Stimulated activated naive CD8-positive, alpha-beta T cell treated with anti-CD3 and anti-CD28 coated beads, Interleukin-15, amount 100 ng/mL, for 72 hours (primary cell): ENCODE data around the gene TMOD4.
"Not testable (repeated sequence)": the region's sequence is repeated elsewhere in the genome, so short reads cannot be mapped to it uniquely, and the experiment has no call there.

Experiments
- ATAC-seq: fragments of 150-1000 bp; cut with Tn5 transposase; 2 replicates; pipeline ENCODE4 v1.10.0; 2021; ENCODE audit warnings: mild to moderate bottlenecking, moderate library complexity
- DNase-seq, 2 donors: peaks; one replicate each; pipeline ENCODE4 v3.0.0; 2021 to 2022
- H3K27ac Mint-ChIP-seq, 2 donors: one replicate each; pipeline ENCODE4 v1.8.0; 2022; ENCODE audit warnings: mild to moderate bottlenecking in 2 of 2, mixed read lengths in 2 of 2, moderate library complexity in 2 of 2
- H3K27me3 Mint-ChIP-seq: one replicate; pipeline ENCODE4 v1.8.0; 2022; ENCODE audit warnings: mixed read lengths
- H3K4me1 Mint-ChIP-seq: one replicate; pipeline ENCODE4 v1.8.0; 2022; ENCODE audit warnings: mild to moderate bottlenecking, mixed read lengths
- H3K4me3 Mint-ChIP-seq, 2 donors: one replicate each; pipeline ENCODE4 v1.8.0; 2022; ENCODE audit warnings: mild to moderate bottlenecking in 2 of 2, mixed read lengths in 2 of 2, moderate library complexity in 1 of 2
- H3K9me3 Mint-ChIP-seq, 2 donors: one replicate each; pipeline ENCODE4 v1.8.0; 2022; ENCODE audit warnings: mixed read lengths in 2 of 2

Gene TMOD4

DNA sequence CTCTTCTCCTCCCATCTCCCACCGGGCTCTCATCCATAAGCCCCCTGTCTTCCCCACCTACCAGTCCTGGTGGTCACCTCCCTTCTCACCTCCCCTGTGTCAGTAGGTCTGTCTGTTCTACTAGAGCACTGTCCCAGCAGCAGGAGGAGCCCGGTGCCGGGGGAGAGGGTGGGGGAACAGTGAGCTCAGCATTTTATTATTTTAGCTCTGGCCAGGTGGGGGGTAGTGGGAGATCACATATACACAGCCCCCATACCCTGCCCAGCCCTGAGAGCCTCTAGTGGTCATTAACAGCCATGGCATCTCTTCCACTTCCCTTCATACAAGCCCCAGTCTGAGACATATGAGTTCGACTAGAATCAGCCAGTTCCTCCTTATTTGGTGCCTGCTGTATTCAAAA lies at the start of gene TMOD4:
TMOD4 (minus strand) TSS at position 119 of the 400 bp plus-strand sequence. CDS start 1,106 bp downstream, outside the sequence.
- Mint-ChIP-seq H3K4me3 (no peak within 1 kb of the TSS), H3K4me1 (peaks cover 12% of the 10 kb centered on the region), H3K27me3 (no peaks in the 10 kb centered on the region), H3K27ac (peak within 1 kb of the TSS; percentile 14 to 82), H3K9me3 (no peaks in the 10 kb centered on the region)
- DNase-seq (no peak), ATAC-seq (peak; percentile 84)

DNA sequence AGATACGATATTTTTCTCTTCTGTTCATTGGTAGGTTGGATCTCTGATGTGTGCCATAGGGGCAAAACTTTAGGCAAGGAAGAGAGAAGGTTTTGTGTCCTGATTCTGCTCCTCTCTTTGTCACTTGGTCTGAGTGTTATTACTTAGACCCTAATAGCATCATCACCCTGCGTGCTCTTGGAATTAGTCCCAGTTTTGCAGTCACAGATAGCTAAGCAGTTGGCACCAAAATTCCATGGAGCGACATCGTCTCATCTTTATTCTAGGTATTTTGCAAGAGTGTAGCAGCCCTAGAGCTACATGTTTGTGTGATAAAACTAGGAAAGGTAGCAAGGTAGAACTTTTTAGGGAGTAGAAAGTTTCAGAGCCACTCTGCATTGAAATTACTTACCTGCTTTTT lies 46.3 kb upstream of the TMOD4 start:
- no peak overlapping the region for H3K27ac Mint-ChIP-seq
- no peaks in the 10 kb centered on the region for H3K27me3 Mint-ChIP-seq
- DNase-seq, result no peak

DNA sequence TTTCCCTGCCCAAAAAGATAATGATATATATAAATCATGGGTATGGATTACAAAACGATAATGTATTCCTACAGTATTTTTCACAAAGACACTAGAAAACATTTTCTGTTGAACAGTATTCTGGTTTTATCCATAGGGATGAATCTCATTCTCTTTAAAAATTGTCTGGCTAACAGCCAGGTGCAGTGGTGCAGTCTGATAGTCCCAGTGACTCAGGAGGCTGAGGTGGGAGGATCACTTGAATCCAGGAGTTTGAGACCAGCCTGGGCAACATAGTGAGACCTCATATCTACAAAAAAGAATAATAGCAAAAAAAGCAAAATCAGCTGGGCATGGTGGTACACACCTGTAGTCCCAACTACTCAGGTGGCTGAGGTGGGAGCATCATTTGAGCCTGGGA lies 45.8 kb upstream of the TMOD4 start:
- no peak overlapping the region for H3K27ac Mint-ChIP-seq
- no peaks in the 10 kb centered on the region for H3K27me3 Mint-ChIP-seq
- no peak overlapping the region for H3K4me3 Mint-ChIP-seq
- H3K4me1 Mint-ChIP-seq, result peaks cover 9% of the 10 kb centered on the region
- DNase-seq (no peak), ATAC-seq (no peak)
- no peaks in the 10 kb centered on the region for H3K9me3 Mint-ChIP-seq

More for the DNA sequence above, 46.3 kb upstream of the TMOD4 start:
- peaks cover 8% of the 10 kb centered on the region for H3K4me1 Mint-ChIP-seq
- H3K4me3 Mint-ChIP-seq, result no peak overlapping the region
- ATAC-seq, result no peak
- H3K9me3 Mint-ChIP-seq, result no peaks in the 10 kb centered on the region

DNA sequence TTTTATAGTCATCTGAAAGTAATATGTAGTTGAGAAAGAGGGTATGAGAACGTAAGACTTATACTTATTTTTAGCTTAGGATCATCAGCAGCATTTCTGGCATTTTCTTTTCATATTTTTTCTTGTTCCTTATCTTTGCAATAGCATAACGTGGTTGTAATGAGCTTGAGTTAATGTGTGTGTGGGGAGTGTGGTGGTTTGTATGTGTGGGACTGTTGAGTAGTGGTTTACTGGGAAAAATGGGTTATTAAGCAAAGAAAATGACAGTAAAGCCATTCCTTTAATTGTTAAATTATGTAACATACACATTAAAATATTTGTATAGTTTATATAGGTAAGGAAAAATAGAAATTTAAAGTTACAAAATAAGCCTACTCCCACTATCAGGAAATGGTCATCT lies 37.8 kb upstream of the TMOD4 start:
- Mint-ChIP-seq H3K9me3 (no peaks in the 10 kb centered on the region), H3K27me3 (no peaks in the 10 kb centered on the region), H3K27ac (peak overlapping the region in 1 of 2 donors; percentile 11), H3K4me1 (peaks cover 40% of the 10 kb centered on the region), H3K4me3 (no peak overlapping the region)
- DNase-seq (no peak), ATAC-seq (no peak)

DNA sequence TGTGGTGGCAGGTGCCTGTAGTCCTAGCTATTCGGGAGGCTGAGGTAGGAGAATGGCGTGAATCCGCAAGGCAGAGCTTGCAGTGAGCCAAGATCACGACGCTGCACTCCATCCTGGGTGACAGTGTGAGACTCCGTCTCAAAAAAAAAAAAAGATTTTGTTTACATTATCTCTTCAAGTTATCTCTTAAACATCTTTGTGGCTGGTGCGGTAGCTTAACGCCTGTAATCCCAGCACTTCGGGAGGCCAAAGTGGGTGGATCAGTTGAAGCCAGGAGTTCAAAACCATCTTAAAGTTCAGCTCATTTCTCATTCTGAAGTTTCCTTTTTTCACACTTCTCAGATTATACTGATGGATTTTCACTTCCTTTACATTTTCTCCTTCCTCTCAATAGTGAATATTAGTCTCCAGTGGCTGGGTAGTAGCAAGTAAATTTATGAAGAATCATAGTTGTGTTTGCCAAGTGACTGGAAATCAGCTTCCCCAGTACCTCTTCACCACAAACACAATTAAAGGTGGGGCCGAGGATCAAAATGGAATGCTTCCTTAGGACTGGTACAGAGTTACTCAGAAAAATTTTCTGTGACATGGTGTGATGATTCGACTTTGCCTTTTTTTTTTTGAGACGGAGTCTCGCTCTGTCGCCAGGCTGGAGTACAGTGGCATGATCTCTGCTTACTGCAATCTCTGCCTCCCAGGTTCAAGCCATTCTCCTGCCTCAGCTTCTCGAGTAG lies 36.4 kb upstream of the TMOD4 start:
- H3K4me1 Mint-ChIP-seq, result peaks cover 40% of the 10 kb centered on the region
- H3K4me3 Mint-ChIP-seq, result peak overlapping the region in 1 of 2 donors; percentile 33
- DNase-seq (no peak), ATAC-seq (no peak)
- no peaks in the 10 kb centered on the region for H3K27me3 Mint-ChIP-seq
- peak overlapping the region; percentile 42 to 64 for H3K27ac Mint-ChIP-seq
- H3K9me3 Mint-ChIP-seq, result no peaks in the 10 kb centered on the region

DNA sequence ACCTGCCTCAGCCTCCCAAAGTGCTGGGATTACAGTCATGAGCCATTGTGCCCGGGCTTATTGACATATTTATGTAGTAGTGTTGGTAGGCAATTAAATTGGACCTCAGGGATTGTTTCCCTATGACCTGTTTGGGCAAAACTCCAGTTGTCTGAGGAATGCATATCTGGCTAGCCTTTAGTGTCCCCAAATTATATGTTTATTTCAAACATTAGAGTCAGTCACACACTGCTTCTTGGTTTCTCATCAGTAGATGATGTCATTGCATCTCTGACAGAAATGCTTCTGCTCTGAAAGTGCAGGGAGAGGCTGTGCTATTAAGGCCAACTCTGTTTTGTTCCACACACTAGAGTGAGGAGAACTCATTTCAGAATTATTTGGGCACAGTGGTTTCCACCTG lies 35.0 kb upstream of the TMOD4 start:
- H3K27ac Mint-ChIP-seq, result peak overlapping the region in 1 of 2 donors; percentile 52
- DNase-seq, result no peak
- ATAC-seq, result no peak
- H3K27me3 Mint-ChIP-seq, result no peaks in the 10 kb centered on the region
- no peaks in the 10 kb centered on the region for H3K9me3 Mint-ChIP-seq
- H3K4me3 Mint-ChIP-seq, result no peak overlapping the region
- peaks cover 34% of the 10 kb centered on the region for H3K4me1 Mint-ChIP-seq

DNA sequence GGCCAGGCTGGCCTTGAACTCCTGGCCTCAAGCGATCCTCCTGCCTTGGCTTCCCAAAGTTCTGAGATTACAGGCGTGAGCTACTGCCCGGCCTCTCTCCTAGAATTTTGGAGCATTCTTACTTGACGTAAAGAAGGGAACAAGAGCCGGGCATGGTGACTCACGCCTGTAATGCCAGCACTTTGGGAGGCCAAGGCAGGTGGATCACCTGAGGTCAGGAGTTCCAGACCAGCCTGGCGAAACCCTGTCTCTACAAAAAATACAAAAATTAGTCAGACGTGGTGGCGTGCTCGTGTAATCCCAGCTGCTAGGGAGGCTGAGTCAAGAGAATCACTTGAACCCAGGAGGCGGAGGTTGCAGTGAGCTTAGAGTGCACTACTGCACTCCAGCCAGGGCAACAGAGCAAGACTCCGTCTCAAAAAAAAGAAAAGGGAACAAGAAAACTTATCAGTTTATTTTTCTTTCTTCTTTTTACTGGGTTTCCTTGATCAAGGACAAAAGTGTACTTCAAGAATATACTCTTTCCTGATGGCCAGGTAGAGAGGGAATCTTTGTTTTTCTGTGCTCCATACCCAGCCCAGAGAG lies 29.7 kb upstream of the TMOD4 start:
- not testable (repeated sequence) for H3K9me3 Mint-ChIP-seq, DNase-seq, H3K27ac Mint-ChIP-seq, H3K4me3 Mint-ChIP-seq, ATAC-seq, H3K27me3 Mint-ChIP-seq
- peaks cover 37% of the 10 kb centered on the region for H3K4me1 Mint-ChIP-seq

DNA sequence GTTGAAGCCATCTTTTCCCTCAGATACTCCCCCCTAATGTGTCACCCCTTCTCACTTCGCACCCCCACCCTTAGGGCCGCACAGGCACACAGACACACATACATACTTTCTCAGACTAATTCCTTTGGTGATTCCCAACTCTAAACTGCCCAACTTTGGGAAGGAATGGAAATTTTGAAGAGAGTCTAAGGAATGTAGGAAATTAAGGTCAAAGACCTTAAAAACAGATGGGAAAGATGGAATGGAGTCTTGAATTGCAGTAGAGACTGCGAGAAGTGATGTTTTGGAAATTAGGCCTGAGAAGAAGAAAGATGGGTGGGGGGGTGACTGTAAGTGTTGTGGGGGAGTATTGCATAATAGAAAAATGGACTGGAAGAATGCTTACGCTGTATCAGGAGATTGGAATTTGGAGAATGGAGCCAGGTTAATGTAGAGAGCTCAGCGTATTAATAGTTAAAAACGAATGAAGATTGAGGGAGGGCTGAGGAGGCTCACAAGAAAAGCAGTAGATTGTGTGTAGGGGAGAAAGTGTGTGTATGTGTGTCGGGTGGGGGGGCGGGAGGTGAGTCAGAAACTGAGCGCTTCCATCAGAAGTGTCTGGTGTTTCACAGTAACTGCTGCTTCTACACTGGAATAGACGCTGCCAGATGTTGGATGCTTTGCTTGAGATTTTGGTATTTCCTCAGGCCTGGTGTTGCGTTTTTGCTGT lies 24.2 kb upstream of the TMOD4 start:
- DNase-seq (no peak), ATAC-seq (no peak)
- H3K9me3 Mint-ChIP-seq, result no peaks in the 10 kb centered on the region
- peak overlapping the region; percentile 91 to 99 for H3K4me3 Mint-ChIP-seq
- H3K27me3 Mint-ChIP-seq, result no peaks in the 10 kb centered on the region
- peak overlapping the region in 1 of 2 donors; percentile 99 for H3K27ac Mint-ChIP-seq
- H3K4me1 Mint-ChIP-seq, result peaks cover 64% of the 10 kb centered on the region

DNA sequence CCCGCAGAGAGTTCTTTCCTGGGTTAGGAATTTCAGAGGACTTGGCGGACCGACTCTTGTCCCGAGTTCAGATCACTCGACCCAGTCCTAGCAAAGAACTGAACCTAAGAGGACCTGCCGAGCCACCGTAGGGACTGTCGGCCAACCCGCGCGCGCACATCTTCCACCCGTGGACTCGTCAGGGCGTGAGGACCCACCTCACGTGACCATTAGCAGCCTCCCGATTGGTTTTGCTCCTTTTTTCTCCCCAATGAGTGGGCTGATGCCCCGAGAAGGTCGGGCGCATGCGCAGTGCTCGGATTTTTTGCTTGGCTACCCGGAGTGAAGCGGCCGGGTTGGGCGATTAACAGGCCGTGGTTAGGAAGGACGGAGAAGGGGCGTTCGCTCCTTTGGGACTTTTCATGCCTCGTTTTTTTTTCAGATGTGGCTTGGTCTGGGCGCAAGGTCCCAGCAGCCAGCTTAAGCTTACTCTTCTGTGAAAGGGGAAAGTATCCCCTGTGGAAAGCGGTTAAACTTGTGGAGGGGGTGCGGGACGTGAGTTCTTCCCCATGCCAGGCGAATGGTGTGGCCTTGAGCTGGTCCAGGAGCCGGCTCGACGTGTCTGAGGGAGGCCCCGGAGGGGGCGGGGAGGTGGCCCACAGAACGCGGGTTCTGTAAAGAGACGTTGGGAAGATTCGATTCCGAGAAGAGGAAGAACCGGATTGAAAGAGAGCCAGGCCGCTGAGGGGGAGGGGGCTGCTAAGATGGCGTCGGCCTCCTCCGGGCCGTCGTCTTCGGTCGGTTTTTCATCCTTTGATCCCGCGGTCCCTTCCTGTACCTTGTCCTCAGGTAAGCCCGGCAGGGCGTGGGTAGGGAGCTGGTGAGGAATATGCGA lies 22.7 kb upstream of the TMOD4 start, which contains the start of gene PIP5K1A:
PIP5K1A (plus strand) TSS at position 299 of the 874 bp plus-strand sequence; CDS start at position 744, 445 bp downstream.
- ATAC-seq (peak; percentile 95), DNase-seq (peak; percentile 96 to 97)
- H3K27me3 Mint-ChIP-seq, result no peaks in the 10 kb centered on the region
- peak within 1 kb of the TSS; percentile 91 to 99 for H3K4me3 Mint-ChIP-seq
- no peaks in the 10 kb centered on the region for H3K9me3 Mint-ChIP-seq
- H3K4me1 Mint-ChIP-seq, result peaks cover 49% of the 10 kb centered on the region
- H3K27ac Mint-ChIP-seq, result peak within 1 kb of the TSS; percentile 99

DNA sequence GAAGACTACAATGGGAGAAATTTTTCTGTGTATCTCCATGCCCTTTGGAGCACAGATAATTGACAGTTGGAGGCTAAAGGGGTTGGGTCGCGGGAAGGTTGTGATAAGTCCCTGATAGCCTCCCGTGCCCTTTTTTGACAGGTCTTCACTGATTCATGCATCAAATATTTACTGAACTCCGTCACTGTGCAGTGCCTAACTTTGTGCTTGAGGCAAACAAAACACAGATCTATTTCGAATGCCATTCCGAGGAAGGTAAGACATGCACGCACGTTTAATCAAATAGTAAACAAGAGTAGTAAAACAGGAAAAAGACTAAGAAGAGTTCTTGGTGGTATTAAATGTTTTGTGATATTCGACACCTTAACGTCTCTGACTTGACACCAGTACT lies 22.1 kb upstream of the TMOD4 start:
- no peak for ATAC-seq
- Mint-ChIP-seq H3K4me3 (peak overlapping the region; percentile 91 to 99), H3K27me3 (no peaks in the 10 kb centered on the region), H3K9me3 (no peaks in the 10 kb centered on the region), H3K4me1 (peaks cover 43% of the 10 kb centered on the region), H3K27ac (peak overlapping the region; percentile 99)
- no peak for DNase-seq

DNA sequence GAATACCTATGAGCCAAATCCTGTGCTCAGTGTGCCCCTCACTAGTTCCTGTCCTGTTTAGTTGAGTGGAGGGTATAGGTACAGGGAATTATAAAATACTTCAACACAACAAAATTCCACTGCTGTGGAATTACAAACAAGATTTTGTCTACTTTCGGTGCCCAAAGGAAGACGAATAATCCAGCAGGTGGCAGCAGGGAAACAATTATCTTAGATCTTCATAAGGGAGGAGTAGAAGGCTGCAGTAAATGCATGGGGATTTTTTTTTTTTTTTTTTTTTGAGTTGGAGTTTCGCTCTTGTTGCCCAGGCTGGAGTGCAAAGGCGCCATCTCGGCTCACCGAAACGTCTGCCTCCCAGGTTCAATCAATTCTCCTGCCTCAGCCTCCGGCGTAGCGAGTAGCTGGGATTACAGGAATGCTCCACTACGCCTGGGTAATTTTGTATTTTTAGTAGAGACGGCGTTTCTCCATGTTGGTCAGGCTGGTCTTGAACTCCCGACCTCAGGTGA lies 20.6 kb upstream of the TMOD4 start:
- DNase-seq (peak; percentile 27 to 56), ATAC-seq (peak; percentile 44)
- peak overlapping the region; percentile 48 to 65 for H3K4me3 Mint-ChIP-seq
- H3K27ac Mint-ChIP-seq, result peak overlapping the region in 1 of 2 donors; percentile 12
- H3K4me1 Mint-ChIP-seq, result peaks cover 36% of the 10 kb centered on the region
- H3K9me3 Mint-ChIP-seq, result no peaks in the 10 kb centered on the region
- H3K27me3 Mint-ChIP-seq, result no peaks in the 10 kb centered on the region

DNA sequence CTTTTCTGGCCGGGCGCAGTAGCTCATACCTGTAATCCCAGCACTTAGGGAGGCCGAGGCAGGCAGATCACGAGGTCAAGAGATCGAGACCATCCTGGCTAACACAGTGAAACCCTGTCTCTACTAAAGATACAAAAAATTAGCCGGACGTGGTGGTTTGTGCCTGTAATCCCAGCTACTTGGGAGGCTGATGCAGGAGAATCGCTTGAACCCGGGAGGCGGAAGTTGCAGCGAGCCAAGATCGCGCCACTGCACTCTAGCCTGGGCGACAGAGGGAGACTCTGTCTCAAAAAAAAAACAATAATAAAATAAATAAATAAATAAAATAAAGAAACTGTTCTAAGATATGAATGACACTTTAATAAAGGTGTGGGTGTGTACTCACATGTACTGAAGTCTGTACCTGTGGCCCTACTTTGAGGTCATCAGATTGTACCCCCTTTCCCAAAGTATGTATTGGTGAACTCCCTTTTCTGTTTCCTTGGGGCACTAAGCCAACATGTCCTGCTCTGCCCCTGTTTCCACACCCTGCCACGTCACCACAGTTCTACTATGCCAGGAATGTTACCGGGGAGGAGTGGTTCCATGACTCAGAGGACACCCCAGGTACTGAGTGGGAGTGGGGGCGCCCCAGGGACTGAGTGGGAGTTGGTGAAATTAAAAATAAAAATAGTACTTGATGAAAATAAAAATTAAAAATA lies 19.3 kb upstream of the TMOD4 start:
- not testable (repeated sequence) for ATAC-seq, H3K27me3 Mint-ChIP-seq, H3K4me3 Mint-ChIP-seq, H3K27ac Mint-ChIP-seq, H3K9me3 Mint-ChIP-seq, DNase-seq
- peaks cover 38% of the 10 kb centered on the region for H3K4me1 Mint-ChIP-seq

DNA sequence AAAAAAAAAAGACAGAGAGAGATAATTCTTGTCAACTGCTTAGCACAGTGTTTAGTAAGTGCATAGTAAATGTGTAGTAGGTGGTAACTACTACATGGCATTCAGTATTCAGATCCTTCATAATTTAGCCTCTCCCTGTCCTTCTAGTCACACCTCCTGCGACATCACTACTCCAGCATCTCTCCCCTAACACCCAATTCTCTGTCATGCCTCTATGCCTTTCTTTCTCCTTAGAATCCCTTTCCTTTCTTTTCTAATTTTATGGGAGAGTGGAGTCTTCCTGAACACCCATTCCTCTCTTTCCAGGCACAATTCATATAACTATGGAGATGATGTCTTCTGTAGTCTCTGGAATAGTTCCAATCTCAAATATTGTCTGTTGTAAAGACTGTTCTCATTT lies 18.1 kb upstream of the TMOD4 start:
- no peak for ATAC-seq
- no peak overlapping the region for H3K27ac Mint-ChIP-seq
- no peak overlapping the region for H3K4me3 Mint-ChIP-seq
- H3K9me3 Mint-ChIP-seq, result no peaks in the 10 kb centered on the region
- H3K27me3 Mint-ChIP-seq, result no peaks in the 10 kb centered on the region
- DNase-seq, result no peak
- H3K4me1 Mint-ChIP-seq, result peaks cover 31% of the 10 kb centered on the region

DNA sequence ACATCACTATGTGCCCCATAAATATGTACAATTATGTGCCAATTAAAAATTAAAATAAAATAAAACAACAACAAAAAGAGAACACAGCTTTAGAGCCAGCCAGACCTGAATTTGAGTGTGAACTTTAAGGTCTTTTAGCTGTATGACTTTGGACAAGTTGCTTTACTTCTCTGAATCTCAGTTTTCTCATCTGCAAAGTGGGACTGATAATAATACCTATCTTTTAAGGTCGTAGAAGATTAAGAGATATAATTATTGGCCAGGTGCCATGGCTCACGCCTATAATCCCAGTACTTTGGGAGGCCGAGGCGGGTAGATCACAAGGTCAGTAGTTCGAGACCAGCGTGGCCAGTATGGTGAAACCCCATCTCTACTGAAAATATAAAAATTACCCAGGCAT lies 17.5 kb upstream of the TMOD4 start:
- no peak for ATAC-seq
- Mint-ChIP-seq H3K4me1 (peaks cover 35% of the 10 kb centered on the region), H3K9me3 (no peaks in the 10 kb centered on the region), H3K27ac (no peak overlapping the region), H3K4me3 (no peak overlapping the region), H3K27me3 (no peaks in the 10 kb centered on the region)
- no peak for DNase-seq
